Measurements from ENCODE around the gene CIC.

- TF ChIP-seq ATF3 (IDR thresholded peaks at IDR 0.05; ENCODE audit: borderline replicate concordance, extremely low read depth, low read depth, low read length) (no peak), POLR2A (IDR thresholded peaks at IDR 0.05; ENCODE audit: low read depth, low read length) (no peak; the same call in 1 of the 2 replicates), TAF1 (IDR thresholded peaks at IDR 0.05; ENCODE audit: borderline replicate concordance, low read depth, low read length) (no peak)
Observed at GRCh38 chr19:42278452-42279154, 9.6 kb downstream of the CIC start.

Measured in GM12878 (cell line).